Measurements from ENCODE around the gene PRRC2A. TPM values are rescaled to one million over a fixed set of nuclear protein-coding genes. Genes with fewer than 3 reads are reported as not detected.

PRRC2A gene
- total RNA-seq, result 35.3 TPM
- polyA plus RNA-seq, result 148 TPM
- long read RNA-seq, donor 1, result 0 reads
- long read RNA-seq, donor 2, result 0 reads
- long read RNA-seq, donor 3, transcript PRRC2A-210 (2 exons, 916 nt), result major isoform, 6 of 719 reads
- long read RNA-seq, donor 3, partial matches to known transcripts, result 543 of 719 reads
- long read RNA-seq, donor 3, other reads (novel, unspliced or antisense), result 163 of 719 reads
- long read RNA-seq, donor 4, transcript PRRC2A-210 (2 exons, 916 nt), result major isoform, 5 of 109 reads
- long read RNA-seq, donor 4, partial matches to known transcripts, result 101 of 109 reads
- long read RNA-seq, donor 4, other reads (novel, unspliced or antisense), result 0 of 109 reads
- long read RNA-seq, donor 5, partial matches to known transcripts, result 185 of 195 reads
- long read RNA-seq, donor 5, other reads (novel, unspliced or antisense), result 5 of 195 reads
- long read RNA-seq, donor 6, full-length matches to known transcripts, result 5 of 53 reads
- long read RNA-seq, donor 6, partial matches to known transcripts, result 48 of 53 reads
- long read RNA-seq, donor 6, other reads (novel, unspliced or antisense), result 0 of 53 reads
- long read RNA-seq, donor 7, partial matches to known transcripts, result 107 of 141 reads
- long read RNA-seq, donor 7, other reads (novel, unspliced or antisense), result 29 of 141 reads
- long read RNA-seq, donor 8, partial matches to known transcripts, result 16 of 19 reads
- long read RNA-seq, donor 8, other reads (novel, unspliced or antisense), result 0 of 19 reads
- long read RNA-seq, donor 9, partial matches to known transcripts, result 33 of 40 reads
- long read RNA-seq, donor 9, other reads (novel, unspliced or antisense), result 0 of 40 reads
- long read RNA-seq, donor 10, partial matches to known transcripts, result 81 of 84 reads
- long read RNA-seq, donor 10, other reads (novel, unspliced or antisense), result 0 of 84 reads

- under 1% methylated on average over 67 of the region's 67 CpGs for WGBS
- Histone ChIP-seq H3K4me1 (ENCODE audit: control insufficient read depth in 2 of 2, insufficient read depth in 2 of 2, low read length in 2 of 2) (peaks cover 19 to 44% of the 10 kb centered on the region in 2 donors), H3K36me3 (ENCODE audit: control insufficient read depth in 2 of 2, insufficient read depth in 2 of 2, low read length in 1 of 2) (peaks cover 28 to 42% of the 10 kb centered on the region in 2 donors), H3K9me3 (ENCODE audit: control insufficient read depth in 2 of 2, insufficient read depth in 1 of 2, low read length in 1 of 2) (peaks cover 0 to 10% of the 10 kb centered on the region in 2 donors), H3K27ac (ENCODE audit: low read depth in 1 of 2, low read length in 1 of 2) (peak within 1 kb of the TSS; percentile 99 to 100), H3K27me3 (ENCODE audit: control insufficient read depth in 2 of 2, insufficient read depth in 1 of 2, low read length in 1 of 2) (no peaks in the 10 kb centered on the region), H3K4me3 (ENCODE audit: low read length in 2 of 2) (peak within 1 kb of the TSS; percentile 87 to 100)
- DNase-seq (ENCODE audit: low read depth in 6 of 9, low spot score in 9 of 9), result peak in 3 of 9 donors; percentile 50 to 74 (median 73)
These were observed at the start of gene PRRC2A for GRCh38 chr6:31620586-31621319. Gene PRRC2A (plus strand): TSS chr6:31620715. CDS start chr6:31622790, 2,075 bp downstream.

GRCh38 chr6:31572041-31572911, 48.2 kb upstream of the PRRC2A start, which contains the start of gene LTA:
Gene LTA (plus strand): TSS chr6:31572289. CDS start chr6:31572743, 454 bp downstream.
- whole genome bisulfite sequencing, result 56% methylated on average over 27 of the region's 27 CpGs
- Histone ChIP-seq H3K36me3 (ENCODE audit: control insufficient read depth in 2 of 2, insufficient read depth in 2 of 2, low read length in 1 of 2) (peaks cover 0 to 4% of the 10 kb centered on the region in 2 donors), H3K4me3 (ENCODE audit: low read length in 2 of 2) (peak within 1 kb of the TSS; percentile 12 to 46), H3K9me3 (ENCODE audit: control insufficient read depth in 2 of 2, insufficient read depth in 1 of 2, low read length in 1 of 2) (peaks cover 0 to 3% of the 10 kb centered on the region in 2 donors), H3K27me3 (ENCODE audit: control insufficient read depth in 2 of 2, insufficient read depth in 1 of 2, low read length in 1 of 2) (no peaks in the 10 kb centered on the region), H3K4me1 (ENCODE audit: control insufficient read depth in 2 of 2, insufficient read depth in 2 of 2, low read length in 2 of 2) (peaks cover 19 to 90% of the 10 kb centered on the region in 2 donors), H3K27ac (ENCODE audit: low read depth in 1 of 2, low read length in 1 of 2) (peak within 1 kb of the TSS; percentile 61 to 91)
- peak in 3 of 9 donors; percentile 51 to 84 (median 67) for DNase-seq (ENCODE audit: low read depth in 6 of 9, low spot score in 9 of 9)

- WGBS, result 98% methylated on average over 9 of the region's 9 CpGs
- Histone ChIP-seq H3K4me3 (ENCODE audit: low read length in 2 of 2) (no peak overlapping the region), H3K9me3 (ENCODE audit: control insufficient read depth in 2 of 2, insufficient read depth in 1 of 2, low read length in 1 of 2) (peaks cover 0 to 3% of the 10 kb centered on the region in 2 donors), H3K4me1 (ENCODE audit: control insufficient read depth in 2 of 2, insufficient read depth in 2 of 2, low read length in 2 of 2) (peaks cover 17 to 90% of the 10 kb centered on the region in 2 donors), H3K27me3 (ENCODE audit: control insufficient read depth in 2 of 2, insufficient read depth in 1 of 2, low read length in 1 of 2) (no peaks in the 10 kb centered on the region), H3K36me3 (ENCODE audit: control insufficient read depth in 2 of 2, insufficient read depth in 2 of 2, low read length in 1 of 2) (peaks cover 0 to 9% of the 10 kb centered on the region in 2 donors), H3K27ac (ENCODE audit: low read depth in 1 of 2, low read length in 1 of 2) (no peak overlapping the region)
- DNase-seq (ENCODE audit: low read depth in 6 of 9, low spot score in 9 of 9), result no peak
These were observed 47.0 kb upstream of the PRRC2A start for GRCh38 chr6:31573239-31574105.

- peaks cover 15 to 90% of the 10 kb centered on the region in 2 donors for H3K4me1 ChIP-seq (ENCODE audit: control insufficient read depth in 2 of 2, insufficient read depth in 2 of 2, low read length in 2 of 2)
- H3K9me3 ChIP-seq (ENCODE audit: control insufficient read depth in 2 of 2, insufficient read depth in 1 of 2, low read length in 1 of 2), result peaks cover 0 to 3% of the 10 kb centered on the region in 2 donors
- no peak for DNase-seq (ENCODE audit: low read depth in 6 of 9, low spot score in 9 of 9)
- H3K27ac ChIP-seq (ENCODE audit: low read depth in 1 of 2, low read length in 1 of 2), result no peak overlapping the region
- no peak overlapping the region for H3K4me3 ChIP-seq (ENCODE audit: low read length in 2 of 2)
- H3K36me3 ChIP-seq (ENCODE audit: control insufficient read depth in 2 of 2, insufficient read depth in 2 of 2, low read length in 1 of 2), result peaks cover 0 to 13% of the 10 kb centered on the region in 2 donors
- H3K27me3 ChIP-seq (ENCODE audit: control insufficient read depth in 2 of 2, insufficient read depth in 1 of 2, low read length in 1 of 2), result no peaks in the 10 kb centered on the region
- 94% methylated on average over 14 of the region's 14 CpGs for WGBS
These were observed 46.1 kb upstream of the PRRC2A start for GRCh38 chr6:31574106-31575061.

- WGBS, result 49% methylated on average over 19 of the region's 19 CpGs
- Histone ChIP-seq H3K4me1 (ENCODE audit: control insufficient read depth in 2 of 2, insufficient read depth in 2 of 2, low read length in 2 of 2) (peaks cover 22 to 98% of the 10 kb centered on the region in 2 donors), H3K9me3 (ENCODE audit: control insufficient read depth in 2 of 2, insufficient read depth in 1 of 2, low read length in 1 of 2) (peaks cover 0 to 3% of the 10 kb centered on the region in 2 donors), H3K36me3 (ENCODE audit: control insufficient read depth in 2 of 2, insufficient read depth in 2 of 2, low read length in 1 of 2) (peaks cover 0 to 22% of the 10 kb centered on the region in 2 donors), H3K27ac (ENCODE audit: low read depth in 1 of 2, low read length in 1 of 2) (peak within 1 kb of the TSS; percentile 1 to 38), H3K4me3 (ENCODE audit: low read length in 2 of 2) (peak within 1 kb of the TSS; percentile 6 to 47), H3K27me3 (ENCODE audit: control insufficient read depth in 2 of 2, insufficient read depth in 1 of 2, low read length in 1 of 2) (no peaks in the 10 kb centered on the region)
- DNase-seq (ENCODE audit: low read depth in 6 of 9, low spot score in 9 of 9), result peak in 2 of 9 donors; percentile 34 to 60
These were observed 45.1 kb upstream of the PRRC2A start, which contains the start of gene TNF for GRCh38 chr6:31575335-31575901. Gene TNF (plus strand): TSS chr6:31575565. CDS start chr6:31575742, 177 bp downstream.

GRCh38 chr6:31575952-31576685, 44.4 kb upstream of the PRRC2A start:
- Histone ChIP-seq H3K4me3 (ENCODE audit: low read length in 2 of 2) (peak overlapping the region in 1 of 2 donors; percentile 47), H3K36me3 (ENCODE audit: control insufficient read depth in 2 of 2, insufficient read depth in 2 of 2, low read length in 1 of 2) (peaks cover 0 to 24% of the 10 kb centered on the region in 2 donors), H3K27ac (ENCODE audit: low read depth in 1 of 2, low read length in 1 of 2) (peak overlapping the region in 1 of 2 donors; percentile 1), H3K9me3 (ENCODE audit: control insufficient read depth in 2 of 2, insufficient read depth in 1 of 2, low read length in 1 of 2) (peaks cover 0 to 3% of the 10 kb centered on the region in 2 donors), H3K27me3 (ENCODE audit: control insufficient read depth in 2 of 2, insufficient read depth in 1 of 2, low read length in 1 of 2) (no peaks in the 10 kb centered on the region), H3K4me1 (ENCODE audit: control insufficient read depth in 2 of 2, insufficient read depth in 2 of 2, low read length in 2 of 2) (peaks cover 22 to 96% of the 10 kb centered on the region in 2 donors)
- WGBS, result 80% methylated on average over 8 of the region's 8 CpGs
- no peak for DNase-seq (ENCODE audit: low read depth in 6 of 9, low spot score in 9 of 9)
